PC-3 (cell line): Measurements from ENCODE around the gene RANGAP1.

Experiments
- CTCF ChIP-seq: fragments of 300-600 bp; sonication (generic); conservative IDR thresholded peaks from 2 replicates; pipeline ENCODE4 v1.5.1; 2017; ENCODE audit warnings: antibody characterized with exemption, low read depth, mild to moderate bottlenecking, low read length
- EZH2 ChIP-seq: fragments of 300-600 bp; sonication (generic); IDR thresholded peaks from one replicate; pipeline ENCODE4 v1.6.1; 2017; ENCODE audit warnings: antibody characterized with exemption, mild to moderate bottlenecking, low read length; ENCODE audit not compliant: unreplicated experiment

GRCh38 chr22:41247703-41248102, 38.3 kb downstream of the RANGAP1 start:
- TF ChIP-seq EZH2 (no peak), CTCF (no peak)
